Astrocyte (in vitro differentiated cells and primary cell): ENCODE measurements around the gene PRIMA1.

Source experiments
- EZH2 ChIP-seq: IDR thresholded peaks from 2 replicates; pipeline ENCODE4 v1.6.1; 2012; ENCODE audit warnings: mild to moderate bottlenecking, low read length, inconsistent platforms; ENCODE audit not compliant: insufficient read depth
- TF ChIP-seq, protein P1 (sequence below): IDR thresholded peaks from 2 replicates; pipeline ENCODE4 v1.5.1; 2011; ENCODE audit warnings: low read depth, mild to moderate bottlenecking, inconsistent platforms, low read length, moderate library complexity; ENCODE audit not compliant: insufficient read depth

DNA sequence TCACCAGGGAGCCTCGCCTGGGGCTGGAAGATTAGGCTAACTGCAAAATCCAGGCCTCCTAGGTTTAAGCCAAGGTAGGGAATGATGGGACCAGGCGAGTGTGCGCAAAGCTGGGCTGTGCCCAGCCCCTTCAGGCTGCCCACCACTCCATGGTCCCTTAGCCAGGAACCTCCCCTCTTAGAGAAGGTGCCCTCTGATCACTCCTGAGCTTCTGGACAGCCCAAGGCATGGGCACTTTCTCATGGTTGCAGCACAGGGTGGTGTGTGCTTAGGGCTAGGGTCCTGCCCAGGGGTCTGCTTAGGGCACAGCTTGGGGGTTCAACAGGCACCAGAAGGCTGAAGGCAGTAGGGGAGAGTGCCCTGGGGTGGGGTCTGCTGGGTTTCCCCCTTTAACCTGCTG, 69.0 kb downstream of the PRIMA1 start:
- TF ChIP-seq, protein P1, sequence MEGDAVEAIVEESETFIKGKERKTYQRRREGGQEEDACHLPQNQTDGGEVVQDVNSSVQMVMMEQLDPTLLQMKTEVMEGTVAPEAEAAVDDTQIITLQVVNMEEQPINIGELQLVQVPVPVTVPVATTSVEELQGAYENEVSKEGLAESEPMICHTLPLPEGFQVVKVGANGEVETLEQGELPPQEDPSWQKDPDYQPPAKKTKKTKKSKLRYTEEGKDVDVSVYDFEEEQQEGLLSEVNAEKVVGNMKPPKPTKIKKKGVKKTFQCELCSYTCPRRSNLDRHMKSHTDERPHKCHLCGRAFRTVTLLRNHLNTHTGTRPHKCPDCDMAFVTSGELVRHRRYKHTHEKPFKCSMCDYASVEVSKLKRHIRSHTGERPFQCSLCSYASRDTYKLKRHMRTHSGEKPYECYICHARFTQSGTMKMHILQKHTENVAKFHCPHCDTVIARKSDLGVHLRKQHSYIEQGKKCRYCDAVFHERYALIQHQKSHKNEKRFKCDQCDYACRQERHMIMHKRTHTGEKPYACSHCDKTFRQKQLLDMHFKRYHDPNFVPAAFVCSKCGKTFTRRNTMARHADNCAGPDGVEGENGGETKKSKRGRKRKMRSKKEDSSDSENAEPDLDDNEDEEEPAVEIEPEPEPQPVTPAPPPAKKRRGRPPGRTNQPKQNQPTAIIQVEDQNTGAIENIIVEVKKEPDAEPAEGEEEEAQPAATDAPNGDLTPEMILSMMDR: no peak
- TF ChIP-seq EZH2: no peak
